Measurements from ENCODE around the gene ABCA12.

Gene ABCA12

GRCh38 chr2:214995409-214995808 lies 143.0 kb downstream of the ABCA12 start:
- no peak overlapping the region for H3K4me3 ChIP-seq
- DNase-seq (ENCODE audit: low spot score): no peak
- TF ChIP-seq CTCF (IDR thresholded peaks at IDR 0.05): no peak
- H3K27ac ChIP-seq: no peak overlapping the region

- no peak for TF ChIP-seq CTCF (IDR thresholded peaks at IDR 0.05)
- Histone ChIP-seq H3K27ac (no peak overlapping the region), H3K4me3 (no peak overlapping the region)
- no peak for DNase-seq (ENCODE audit: low spot score)
These were observed 145.5 kb downstream of the ABCA12 start for GRCh38 chr2:214992911-214993310.

GRCh38 chr2:214989187-214989586 lies 149.2 kb downstream of the ABCA12 start:
- TF ChIP-seq CTCF (IDR thresholded peaks at IDR 0.05): no peak
- no peak overlapping the region for H3K27ac ChIP-seq
- DNase-seq (ENCODE audit: low spot score): no peak
- H3K4me3 ChIP-seq: no peak overlapping the region

GRCh38 chr2:214987261-214987660 lies 151.2 kb downstream of the ABCA12 start:
- no peak overlapping the region for H3K27ac ChIP-seq
- no peak overlapping the region for H3K4me3 ChIP-seq
- no peak for DNase-seq (ENCODE audit: low spot score)
- TF ChIP-seq CTCF (IDR thresholded peaks at IDR 0.05): no peak

- DNase-seq (ENCODE audit: low spot score): no peak
- Histone ChIP-seq H3K4me3 (no peak overlapping the region), H3K27ac (no peak overlapping the region)
- no peak for TF ChIP-seq CTCF (IDR thresholded peaks at IDR 0.05)
These were observed 152.8 kb downstream of the ABCA12 start for GRCh38 chr2:214985619-214986018.

GRCh38 chr2:214966420-214966819 lies 172.0 kb downstream of the ABCA12 start:
- Histone ChIP-seq H3K4me3 (no peak overlapping the region), H3K27ac (no peak overlapping the region)
- TF ChIP-seq CTCF (IDR thresholded peaks at IDR 0.05): no peak
- no peak for DNase-seq (ENCODE audit: low spot score)

GRCh38 chr2:214960677-214961076 lies 177.7 kb downstream of the ABCA12 start:
- no peak for TF ChIP-seq CTCF (IDR thresholded peaks at IDR 0.05)
- Histone ChIP-seq H3K27ac (no peak overlapping the region), H3K4me3 (no peak overlapping the region)
- no peak for DNase-seq (ENCODE audit: low spot score)

Data from coronary artery (tissue), 2 donors.